PC-9 (cell line): ENCODE measurements around the gene WBP11. TPM values are rescaled to one million over a fixed set of nuclear protein-coding genes. Genes with fewer than 3 reads are reported as not detected.

Experiments used
- BruUV-seq: library from RNA; stranded (reverse); fragments of 400-500 nt; replicated peaks from 2 replicates; lab custom pipeline; 2021; lab: Mats Ljungman, UMichigan
- CTCF ChIA-PET: fragments of 300-600 bp; sonication (Branson Sonifier 250); formaldehyde crosslinking; loops from one replicate; lab custom pipeline; 2022; ENCODE audit warnings: antibody characterized with exemption; lab: Charles Lee
- POLR2A ChIA-PET: fragments of 300-600 bp; sonication (Branson Sonifier 250); formaldehyde crosslinking; loops from one replicate; lab custom pipeline; 2022; ENCODE audit warnings: antibody characterized with exemption; ENCODE audit not compliant: unreplicated experiment; lab: Charles Lee
- DNase-seq, 2 experiments: peaks; one replicate each; pipeline versions ENCODE4 v3.0.0 to v3.0.0-alpha.2; 2015 to 2022; ENCODE audit warnings: mixed read lengths in 1 of 2
- H2AFZ ChIP-seq: fragments of 200-600 bp; sonication (generic); 2 replicates; pipeline ENCODE4 v1.8.1; 2017; ENCODE audit warnings: antibody characterized with exemption
- H3F3A ChIP-seq: fragments of 200-600 bp; sonication (generic); 2 replicates; pipeline ENCODE4 v1.8.1; 2017; ENCODE audit warnings: antibody characterized with exemption, mild to moderate bottlenecking, low read depth; ENCODE audit not compliant: insufficient read depth
- H3K27ac ChIP-seq: fragments of 200-600 bp; sonication (generic); 2 replicates; pipeline ENCODE4 v1.6.1; 2016; ENCODE audit warnings: mixed run types
- H3K27me3 ChIP-seq: fragments of 200-600 bp; sonication (generic); 2 replicates; pipeline ENCODE4 v1.6.1; 2016; ENCODE audit warnings: low read depth, mixed run types; ENCODE audit not compliant: insufficient read depth
- H3K36me3 ChIP-seq: fragments of 200-600 bp; sonication (generic); 2 replicates; pipeline ENCODE4 v1.6.1; 2016; ENCODE audit warnings: low read depth, mixed run types
- H3K4me1 ChIP-seq: fragments of 200-600 bp; sonication (generic); replicated peaks from 2 replicates; pipeline ENCODE4 v1.6.1; 2016; ENCODE audit warnings: mixed run types; ENCODE audit not compliant: insufficient read depth
- H3K4me2 ChIP-seq: fragments of 200-600 bp; sonication (generic); 2 replicates; pipeline ENCODE4 v1.6.1; 2017; ENCODE audit warnings: mixed run types
- H3K4me3 ChIP-seq: fragments of 200-600 bp; sonication (generic); 2 replicates; pipeline ENCODE4 v1.6.1; 2016; ENCODE audit warnings: mixed run types
- H3K79me2 ChIP-seq: fragments of 200-600 bp; sonication (generic); 2 replicates; pipeline ENCODE4 v1.6.1; 2017; ENCODE audit warnings: low read depth, mixed run types
- H3K9me2 ChIP-seq: fragments of 200-600 bp; sonication (generic); 2 replicates; pipeline ENCODE4 v1.8.1; 2017; ENCODE audit warnings: mild to moderate bottlenecking; ENCODE audit not compliant: insufficient read depth
- H3K9me3 ChIP-seq: fragments of 200-600 bp; sonication (generic); 2 replicates; pipeline ENCODE4 v1.8.1; 2016; ENCODE audit warnings: low read depth; ENCODE audit not compliant: insufficient read depth
- H4K20me1 ChIP-seq: fragments of 200-600 bp; sonication (generic); 2 replicates; pipeline ENCODE4 v1.8.1; 2017; ENCODE audit not compliant: insufficient read depth
- EZH2 ChIP-seq: fragments of 200-600 bp; sonication (generic); IDR thresholded peaks from 2 replicates; pipeline ENCODE4 v1.8.0; 2017; ENCODE audit warnings: antibody characterized with exemption, low read depth
- intact Hi-C: fragments of 100-400 bp; cut with micrococcal nuclease; formaldehyde crosslinking; loops from one replicate; pipeline ENCODE4 v1.10.0; 2022; ENCODE audit not compliant: unreplicated experiment
- total RNA-seq: library from RNA; stranded (reverse); gene quantifications from 2 replicates; pipeline ENCODE4 v1.2.3, GENCODE V29; 2021
- TF ChIP-seq, protein P1 (sequence below): fragments of 200-600 bp; sonication (generic); conservative IDR thresholded peaks from 2 replicates; pipeline ENCODE4 v1.6.1; 2017; ENCODE audit warnings: mixed run types, antibody characterized with exemption, mild to moderate bottlenecking, moderate library complexity

Gene WBP11
- total RNA-seq, 1 experiment from 2014 or later = 124 TPM

DNA sequence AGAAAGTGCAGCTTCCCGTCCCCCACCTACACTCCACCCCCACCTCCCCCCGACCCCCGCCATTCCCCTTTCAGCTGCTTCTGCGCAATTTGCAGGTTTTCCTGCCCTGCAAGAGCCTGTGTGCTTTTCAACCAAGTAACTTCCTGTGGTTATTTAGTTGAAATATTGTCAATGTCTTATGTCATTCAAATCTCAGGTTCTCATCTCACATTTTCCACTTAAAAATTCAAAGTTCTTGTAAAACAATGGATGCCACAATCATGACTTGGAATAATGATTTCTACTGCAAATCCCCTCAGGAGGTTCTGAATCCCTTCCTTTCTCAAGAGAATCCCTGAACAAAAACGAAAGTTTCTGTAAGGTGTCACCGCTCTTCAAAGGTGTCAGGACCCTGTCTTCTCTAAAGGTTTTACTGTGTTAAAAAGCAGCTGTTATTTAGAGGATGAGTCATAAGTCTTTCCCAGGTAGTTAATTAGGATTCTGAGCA lies 31.6 kb downstream of the WBP11 start:
- Histone ChIP-seq H3K9me2 (no peaks in the 10 kb centered on the region), H3K36me3 (peaks cover 14% of the 10 kb centered on the region; the same call in 1 of the 2 replicates), H2AFZ (peak overlapping the region; percentile 52; the same call in 1 of the 2 replicates), H3F3A (peaks cover 29% of the 10 kb centered on the region), H3K9me3 (peaks cover 3% of the 10 kb centered on the region), H4K20me1 (peaks cover 4% of the 10 kb centered on the region; the same call in 1 of the 2 replicates), H3K27ac (peak overlapping the region; percentile 83), H3K27me3 (no peaks in the 10 kb centered on the region), H3K79me2 (peaks cover 71% of the 10 kb centered on the region), H3K4me2 (peak overlapping the region; percentile 81), H3K4me1 (peaks cover 39% of the 10 kb centered on the region), H3K4me3 (peak overlapping the region; percentile 99; the same call in 1 of the 2 replicates)
- intact Hi-C loops = loop anchor here (2.0 to 10.0 kb wide), 4 partner anchors 181 to 1113 kb away; partner anchors contain the start of genes ATF7IP and STRAP
- TF ChIP-seq, protein P1, sequence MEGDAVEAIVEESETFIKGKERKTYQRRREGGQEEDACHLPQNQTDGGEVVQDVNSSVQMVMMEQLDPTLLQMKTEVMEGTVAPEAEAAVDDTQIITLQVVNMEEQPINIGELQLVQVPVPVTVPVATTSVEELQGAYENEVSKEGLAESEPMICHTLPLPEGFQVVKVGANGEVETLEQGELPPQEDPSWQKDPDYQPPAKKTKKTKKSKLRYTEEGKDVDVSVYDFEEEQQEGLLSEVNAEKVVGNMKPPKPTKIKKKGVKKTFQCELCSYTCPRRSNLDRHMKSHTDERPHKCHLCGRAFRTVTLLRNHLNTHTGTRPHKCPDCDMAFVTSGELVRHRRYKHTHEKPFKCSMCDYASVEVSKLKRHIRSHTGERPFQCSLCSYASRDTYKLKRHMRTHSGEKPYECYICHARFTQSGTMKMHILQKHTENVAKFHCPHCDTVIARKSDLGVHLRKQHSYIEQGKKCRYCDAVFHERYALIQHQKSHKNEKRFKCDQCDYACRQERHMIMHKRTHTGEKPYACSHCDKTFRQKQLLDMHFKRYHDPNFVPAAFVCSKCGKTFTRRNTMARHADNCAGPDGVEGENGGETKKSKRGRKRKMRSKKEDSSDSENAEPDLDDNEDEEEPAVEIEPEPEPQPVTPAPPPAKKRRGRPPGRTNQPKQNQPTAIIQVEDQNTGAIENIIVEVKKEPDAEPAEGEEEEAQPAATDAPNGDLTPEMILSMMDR = no peak
- no peak for TF ChIP-seq EZH2
- CTCF ChIA-PET = interaction anchor here (0.5 to 0.6 kb wide), 2 partner anchors 314 to 1574 kb away, joined by 4 to 7 read pairs; no protein-coding TSS in a partner anchor
- DNase-seq = no peak
- no TSS peak for BruUV-seq
- POLR2A ChIA-PET = interaction anchor here (0.6 to 1.5 kb wide), 14 partner anchors 21 to 1732 kb away, joined by 3 to 21 read pairs (median 6); partner anchors contain the start of genes ATF7IP, C12orf60 and WBP11

DNA sequence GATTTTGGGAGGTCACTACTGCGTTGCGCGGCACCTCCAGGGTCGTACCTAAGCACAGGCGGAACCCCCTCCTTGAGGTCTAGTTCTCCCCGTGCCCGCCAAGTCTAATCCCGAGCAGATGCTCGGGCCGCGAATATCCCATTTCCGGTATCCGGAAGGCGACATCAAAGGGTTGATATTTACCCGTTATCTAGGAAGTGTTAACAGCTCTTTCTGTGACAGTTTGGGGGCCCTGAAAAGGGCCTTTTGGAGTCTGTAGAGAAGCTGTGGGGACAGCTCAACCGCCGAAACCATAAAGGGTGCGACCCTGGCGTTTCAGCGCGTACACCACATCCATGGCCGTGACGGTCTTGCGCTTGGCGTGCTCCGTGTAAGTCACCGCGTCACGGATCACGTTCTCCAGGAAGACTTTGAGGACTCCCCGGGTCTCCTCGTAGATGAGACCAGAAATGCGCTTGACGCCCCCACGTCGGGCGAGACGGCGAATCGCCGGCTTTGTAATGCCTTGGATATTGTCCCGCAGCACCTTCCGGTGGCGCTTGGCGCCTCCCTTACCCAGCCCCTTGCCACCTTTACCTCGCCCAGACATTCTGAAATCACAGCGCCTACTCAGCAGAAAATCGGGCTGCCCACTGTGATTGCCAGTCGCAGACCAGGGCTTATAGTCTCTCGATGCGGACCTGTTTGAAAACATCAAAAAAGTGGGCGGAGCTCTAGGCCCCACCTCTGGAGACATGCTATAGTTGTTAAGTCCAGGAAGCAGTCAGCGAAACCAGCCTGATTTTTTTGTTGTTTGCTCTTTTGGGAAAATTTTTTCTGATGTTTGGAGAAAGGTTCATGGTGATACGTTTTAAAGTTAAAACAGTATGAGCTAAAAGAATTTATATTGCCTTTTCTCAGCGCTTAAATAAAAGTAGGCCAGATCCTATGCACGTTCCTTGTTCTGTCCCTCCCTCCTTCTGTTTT lies 32.5 kb downstream of the WBP11 start:
- Histone ChIP-seq H3K36me3 (peaks cover 16% of the 10 kb centered on the region; the same call in 1 of the 2 replicates), H3K4me1 (peaks cover 29% of the 10 kb centered on the region), H2AFZ (peak overlapping the region; percentile 77), H3K27me3 (no peaks in the 10 kb centered on the region), H3K27ac (peak overlapping the region; percentile 83), H3K79me2 (peaks cover 64% of the 10 kb centered on the region), H3K4me2 (peak overlapping the region; percentile 81), H3F3A (peaks cover 20% of the 10 kb centered on the region), H3K9me2 (no peaks in the 10 kb centered on the region), H4K20me1 (peaks cover 4% of the 10 kb centered on the region; the same call in 1 of the 2 replicates), H3K4me3 (peak overlapping the region; percentile 99), H3K9me3 (peaks cover 8% of the 10 kb centered on the region)
- intact Hi-C loops = loop anchor here (2.0 to 10.0 kb wide), 4 partner anchors 182 to 1114 kb away; partner anchors contain the start of genes ATF7IP and STRAP
- DNase-seq = peak; percentile 92 to 99
- TSS peak; percentile 66 for BruUV-seq
- ChIA-PET CTCF (no interaction called here), POLR2A (interaction anchor here (0.6 to 1.5 kb wide), 22 partner anchors 22 to 1898 kb away, joined by 3 to 21 read pairs (median 4); partner anchors contain the start of genes ATF7IP, C12orf60 and WBP11)
- TF ChIP-seq EZH2 = no peak
- TF ChIP-seq, protein P1 = no peak
